Chondrocyte (in vitro differentiated cells): ENCODE data around the gene ZNF526. TPM values are rescaled to one million over a fixed set of nuclear protein-coding genes. Genes with fewer than 3 reads are reported as not detected.

Experiments used
- DNase-seq: peaks from one replicate; pipeline ENCODE4 v3.0.0; 2021; ENCODE audit warnings: mixed read lengths, low spot score
- H3K27ac Mint-ChIP-seq: one replicate; pipeline ENCODE4 v1.8.0; 2021; ENCODE audit warnings: mild to moderate bottlenecking, moderate library complexity, mixed read lengths; ENCODE audit not compliant: unreplicated experiment
- H3K27me3 Mint-ChIP-seq: 2 replicates; pipeline ENCODE4 v1.8.0; 2021; ENCODE audit warnings: low read depth, mixed read lengths
- H3K36me3 Mint-ChIP-seq: 2 replicates; pipeline ENCODE4 v1.8.0; 2021; ENCODE audit warnings: low read depth, mixed read lengths
- H3K4me1 Mint-ChIP-seq: 2 replicates; pipeline ENCODE4 v1.8.0; 2021; ENCODE audit warnings: low read depth, mild to moderate bottlenecking, mixed read lengths
- H3K4me3 Mint-ChIP-seq: one replicate; pipeline ENCODE4 v1.8.0; 2021; ENCODE audit warnings: mild to moderate bottlenecking, moderate library complexity, mixed read lengths; ENCODE audit not compliant: unreplicated experiment
- H3K9me3 Mint-ChIP-seq: 2 replicates; pipeline ENCODE4 v1.8.0; 2021; ENCODE audit warnings: low read depth, mixed read lengths
- total RNA-seq: library from RNA; stranded (reverse); gene quantifications from 3 replicates; pipeline ENCODE4 v1.2.1, GENCODE V29; 2021
- TF ChIP-seq, protein P1 (sequence below): fragments of 200-600 bp; sonication (generic); IDR thresholded peaks from 2 replicates; pipeline ENCODE4 v1.5.0; 2021; ENCODE audit warnings: antibody characterized with exemption, mild to moderate bottlenecking, moderate library complexity

Gene ZNF526
- total RNA-seq, 1 donor from 2014 or later, result 16.6 TPM

DNA sequence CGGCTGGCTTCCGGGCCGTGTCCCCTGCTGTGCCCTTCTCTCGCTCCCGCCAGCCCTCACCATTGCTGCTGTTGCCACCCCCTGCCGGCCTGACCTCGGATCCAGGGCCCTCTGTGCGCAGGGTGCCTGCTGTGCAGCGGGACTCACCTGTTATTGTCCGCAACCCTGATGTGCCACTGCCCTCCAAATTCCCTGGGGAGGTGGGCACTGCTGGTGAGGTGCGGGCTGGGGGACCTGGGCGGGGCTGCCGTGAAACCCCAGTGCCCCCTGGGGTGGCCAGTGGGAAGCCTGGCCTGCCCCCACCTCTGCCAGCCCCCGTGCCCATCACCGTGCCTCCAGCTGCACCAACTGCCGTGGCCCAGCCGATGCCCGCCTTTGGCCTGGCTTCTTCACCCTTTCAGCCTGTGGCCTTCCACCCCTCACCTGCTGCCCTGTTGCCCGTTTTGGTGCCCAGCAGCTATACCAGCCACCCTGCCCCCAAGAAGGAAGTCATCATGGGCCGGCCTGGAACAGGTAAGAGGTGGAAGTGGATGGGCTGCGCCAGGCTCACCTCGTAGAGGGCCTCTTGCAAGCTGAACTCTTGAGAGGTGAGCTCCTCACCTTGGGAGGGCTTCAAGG lies 54.1 kb downstream of the ZNF526 start:
- DNase-seq, result no peak
- Mint-ChIP-seq H3K27me3 (no peaks in the 10 kb centered on the region), H3K4me1 (peaks cover 64% of the 10 kb centered on the region), H3K36me3 (peaks cover 15% of the 10 kb centered on the region), H3K9me3 (no peaks in the 10 kb centered on the region), H3K4me3 (no peak overlapping the region), H3K27ac (peak overlapping the region; percentile 24)
- TF ChIP-seq, protein P1, sequence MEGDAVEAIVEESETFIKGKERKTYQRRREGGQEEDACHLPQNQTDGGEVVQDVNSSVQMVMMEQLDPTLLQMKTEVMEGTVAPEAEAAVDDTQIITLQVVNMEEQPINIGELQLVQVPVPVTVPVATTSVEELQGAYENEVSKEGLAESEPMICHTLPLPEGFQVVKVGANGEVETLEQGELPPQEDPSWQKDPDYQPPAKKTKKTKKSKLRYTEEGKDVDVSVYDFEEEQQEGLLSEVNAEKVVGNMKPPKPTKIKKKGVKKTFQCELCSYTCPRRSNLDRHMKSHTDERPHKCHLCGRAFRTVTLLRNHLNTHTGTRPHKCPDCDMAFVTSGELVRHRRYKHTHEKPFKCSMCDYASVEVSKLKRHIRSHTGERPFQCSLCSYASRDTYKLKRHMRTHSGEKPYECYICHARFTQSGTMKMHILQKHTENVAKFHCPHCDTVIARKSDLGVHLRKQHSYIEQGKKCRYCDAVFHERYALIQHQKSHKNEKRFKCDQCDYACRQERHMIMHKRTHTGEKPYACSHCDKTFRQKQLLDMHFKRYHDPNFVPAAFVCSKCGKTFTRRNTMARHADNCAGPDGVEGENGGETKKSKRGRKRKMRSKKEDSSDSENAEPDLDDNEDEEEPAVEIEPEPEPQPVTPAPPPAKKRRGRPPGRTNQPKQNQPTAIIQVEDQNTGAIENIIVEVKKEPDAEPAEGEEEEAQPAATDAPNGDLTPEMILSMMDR, result no peak

DNA sequence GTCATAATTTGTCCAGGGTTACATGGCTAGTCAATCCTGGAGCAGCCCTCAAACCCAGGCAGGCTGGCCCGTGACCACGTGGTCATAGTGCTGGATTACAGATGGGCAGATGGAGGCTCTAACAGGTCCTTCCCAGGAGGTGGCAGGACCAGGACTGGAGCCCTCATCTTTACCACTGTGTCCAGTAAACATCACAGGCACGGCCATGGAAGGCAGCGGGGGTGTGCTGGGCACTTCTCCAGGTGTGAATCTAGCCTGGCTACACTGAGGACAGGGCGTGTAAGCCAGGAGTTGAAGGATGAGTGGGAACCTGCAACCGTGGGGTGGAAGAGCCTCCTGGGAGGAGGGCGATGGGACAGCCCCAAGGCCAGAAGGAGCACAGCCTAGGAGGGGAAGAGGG lies 55.0 kb downstream of the ZNF526 start:
- no peak for DNase-seq
- no peaks in the 10 kb centered on the region for H3K9me3 Mint-ChIP-seq
- peaks cover 15% of the 10 kb centered on the region for H3K36me3 Mint-ChIP-seq
- no peak overlapping the region for H3K4me3 Mint-ChIP-seq
- no peaks in the 10 kb centered on the region for H3K27me3 Mint-ChIP-seq
- H3K27ac Mint-ChIP-seq, result peak overlapping the region; percentile 76
- TF ChIP-seq, protein P1, result no peak
- H3K4me1 Mint-ChIP-seq, result peaks cover 64% of the 10 kb centered on the region

DNA sequence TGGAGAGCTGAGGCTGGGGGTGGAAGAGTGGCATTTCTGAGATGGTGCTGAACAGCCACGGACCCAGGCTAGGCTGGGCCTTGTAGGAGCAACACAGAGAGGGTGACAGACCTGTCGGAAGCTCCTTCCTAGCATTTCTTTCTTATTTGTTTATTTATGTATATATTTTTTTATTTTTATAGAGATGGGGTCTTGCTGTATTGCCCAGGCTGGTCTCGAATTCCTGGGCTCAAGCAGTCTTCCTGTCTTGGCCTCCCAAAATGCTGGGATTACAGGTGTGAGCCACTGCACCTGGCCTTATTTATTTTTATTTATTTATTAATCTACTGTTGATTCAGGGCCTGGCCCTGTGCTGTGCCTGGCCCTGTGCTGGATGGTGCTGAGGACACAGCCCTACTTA lies 55.4 kb downstream of the ZNF526 start:
- DNase-seq, result no peak
- Mint-ChIP-seq H3K36me3 (peaks cover 15% of the 10 kb centered on the region), H3K27ac (peak overlapping the region; percentile 83), H3K4me1 (peaks cover 60% of the 10 kb centered on the region), H3K4me3 (no peak overlapping the region), H3K27me3 (no peaks in the 10 kb centered on the region), H3K9me3 (no peaks in the 10 kb centered on the region)
- TF ChIP-seq, protein P1, result no peak

DNA sequence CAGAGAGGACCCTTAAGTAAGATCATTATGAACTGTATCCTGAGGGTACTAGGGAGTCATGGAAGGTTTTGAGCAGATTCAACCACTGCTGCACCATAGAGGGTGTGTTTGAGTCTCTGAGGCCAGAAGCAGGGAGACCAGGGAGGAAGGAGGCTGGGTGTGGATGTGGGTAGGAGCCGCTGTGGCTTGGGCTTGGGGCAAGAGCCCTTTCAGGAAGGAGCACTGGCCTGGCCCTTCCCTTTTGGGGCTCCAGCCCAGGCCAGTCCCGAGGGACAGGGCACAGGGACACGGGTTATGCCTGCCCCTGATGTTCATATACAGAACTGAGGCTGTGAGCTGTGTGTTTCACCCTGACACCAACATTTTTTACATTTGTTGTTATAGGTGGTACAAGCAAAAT lies 56.2 kb downstream of the ZNF526 start:
- peaks cover 15% of the 10 kb centered on the region for H3K36me3 Mint-ChIP-seq
- DNase-seq, result no peak
- TF ChIP-seq, protein P1, result no peak
- H3K27me3 Mint-ChIP-seq, result no peaks in the 10 kb centered on the region
- H3K4me3 Mint-ChIP-seq, result no peak overlapping the region
- H3K9me3 Mint-ChIP-seq, result no peaks in the 10 kb centered on the region
- H3K27ac Mint-ChIP-seq, result peak overlapping the region; percentile 83
- peaks cover 53% of the 10 kb centered on the region for H3K4me1 Mint-ChIP-seq

DNA sequence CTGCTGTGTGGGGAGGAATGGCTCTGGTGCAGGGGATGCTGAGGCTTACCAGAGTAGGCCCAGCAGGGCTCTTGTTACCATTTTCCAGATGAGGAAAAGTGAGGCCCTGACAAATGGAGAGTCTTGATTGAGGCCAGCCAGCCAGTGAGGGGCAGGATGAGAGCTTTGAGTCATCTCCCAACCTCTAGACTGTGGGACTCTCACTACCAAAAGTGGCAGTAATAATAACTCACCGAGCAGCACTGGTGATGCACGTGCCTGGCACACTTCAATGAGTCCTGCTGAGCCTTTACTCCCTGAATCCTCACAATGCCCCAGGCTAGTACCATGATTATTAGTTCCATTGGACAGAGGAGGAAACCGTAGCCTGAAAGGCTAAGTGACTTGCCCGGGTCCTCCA lies 56.7 kb downstream of the ZNF526 start:
- no peaks in the 10 kb centered on the region for H3K9me3 Mint-ChIP-seq
- peaks cover 50% of the 10 kb centered on the region for H3K4me1 Mint-ChIP-seq
- peaks cover 15% of the 10 kb centered on the region for H3K36me3 Mint-ChIP-seq
- no peak for DNase-seq
- H3K27ac Mint-ChIP-seq, result peak overlapping the region; percentile 94
- H3K27me3 Mint-ChIP-seq, result no peaks in the 10 kb centered on the region
- TF ChIP-seq, protein P1, result no peak
- no peak overlapping the region for H3K4me3 Mint-ChIP-seq

Other genes starting within 250 kb of the ZNF526 start
- 0.10 to 0.85 TPM (median 0.64 TPM) in 3 replicates for gene ATP1A3, start 226.1 kb upstream of the ZNF526 start, total RNA-seq
- gene GRIK5, start 150.1 kb upstream of the ZNF526 start, total RNA-seq, result 0.36 to 0.59 TPM (median 0.37 TPM) in 3 replicates
- gene ZNF574, start 144.1 kb upstream of the ZNF526 start, total RNA-seq, result 11.2 to 13.0 TPM (median 12.4 TPM) in 3 replicates
- 0.58 to 1.5 TPM (median 0.62 TPM) in 3 replicates for gene POU2F2, start 87.9 kb upstream of the ZNF526 start, total RNA-seq
- gene DEDD2, start 2.6 kb upstream of the ZNF526 start, total RNA-seq, result 15.5 to 19.9 TPM (median 18.7 TPM) in 3 replicates
- 38.9 to 43.6 TPM (median 42.0 TPM) in 3 replicates for gene GSK3A, start 22.3 kb downstream of the ZNF526 start, total RNA-seq
- gene ERF, start 34.8 kb downstream of the ZNF526 start, total RNA-seq, result 64.5 to 74.6 TPM (median 71.7 TPM) in 3 replicates
- gene CIC, start 48.9 kb downstream of the ZNF526 start, total RNA-seq, result 83.6 to 101 TPM (median 86.3 TPM) in 3 replicates
- 0.24 to 1.7 TPM (median 0.82 TPM) in 3 replicates for gene PRR19, start 81.8 kb downstream of the ZNF526 start, total RNA-seq
- 15.2 to 32.9 TPM (median 31.1 TPM) in 3 replicates for gene PAFAH1B3, start 82.3 kb downstream of the ZNF526 start, total RNA-seq
- 0.32 to 0.36 TPM in 2 of 3 replicates, not detected in the other for gene TMEM145, start 93.0 kb downstream of the ZNF526 start, total RNA-seq
- 48.1 to 54.4 TPM (median 49.5 TPM) in 3 replicates for gene MEGF8, start 105.3 kb downstream of the ZNF526 start, total RNA-seq
- 0.89 TPM in 1 of 3 replicates, not detected in the others for gene CNFN, start 170.0 kb downstream of the ZNF526 start, total RNA-seq
- 3.6 to 3.9 TPM (median 3.8 TPM) in 3 replicates for gene LIPE, start 207.1 kb downstream of the ZNF526 start, total RNA-seq
- gene CXCL17, start 222.6 kb downstream of the ZNF526 start, total RNA-seq, result not detected in 3 replicates